Activated T-cell treated with anti-CD3 and anti-CD28 coated beads, Interleukin-2, amount 50 U/mL, for 4 hours (primary cell): ENCODE results near the gene XRCC3. TPM values are rescaled to one million over a fixed set of nuclear protein-coding genes. Genes with fewer than 3 reads are reported as not detected.

ENCODE experiments used
- ATAC-seq, 2 donors: fragments of 200-7000 bp; cut with Tn5 transposase; one replicate each; pipeline ENCODE4 v1.10.0; 2021
- DNase-seq: peaks from one replicate; pipeline ENCODE4 v3.0.0-alpha.2; 2020
- H3K27me3 Mint-ChIP-seq: one replicate; pipeline ENCODE4 v1.8.0; 2021; ENCODE audit warnings: low read depth, mixed read lengths
- H3K36me3 Mint-ChIP-seq: one replicate; pipeline ENCODE4 v1.8.0; 2022; ENCODE audit warnings: mixed read lengths; ENCODE audit not compliant: insufficient read depth
- H3K4me1 Mint-ChIP-seq: one replicate; pipeline ENCODE4 v1.8.0; 2021; ENCODE audit warnings: low read depth, mixed read lengths
- H3K4me3 Mint-ChIP-seq: one replicate; pipeline ENCODE4 v1.8.0; 2021; ENCODE audit warnings: mild to moderate bottlenecking, moderate library complexity, mixed read lengths
- H3K9me3 Mint-ChIP-seq: one replicate; pipeline ENCODE4 v1.8.0; 2021; ENCODE audit warnings: mixed read lengths
- total RNA-seq, 3 donors: library from RNA; stranded (reverse); gene quantifications; one replicate each; pipeline ENCODE4 v1.2.1, GENCODE V29; 2021

XRCC3 gene
- total RNA-seq, 3 donors from 2014 or later = 60.6 to 74.0 (median 69.5) TPM

- H3K36me3 Mint-ChIP-seq = no peaks in the 10 kb centered on the region
- no peak overlapping the region for H3K4me3 Mint-ChIP-seq
- H3K27me3 Mint-ChIP-seq = no peaks in the 10 kb centered on the region
- ATAC-seq (no peak), DNase-seq (no peak)
- peaks cover 16% of the 10 kb centered on the region for H3K4me1 Mint-ChIP-seq
- H3K9me3 Mint-ChIP-seq = no peaks in the 10 kb centered on the region
These were observed 4.4 kb downstream of the XRCC3 start for GRCh38 chr14:103710771-103711377.

- Mint-ChIP-seq H3K9me3 (no peaks in the 10 kb centered on the region), H3K27me3 (no peaks in the 10 kb centered on the region), H3K4me3 (no peak overlapping the region), H3K36me3 (no peaks in the 10 kb centered on the region), H3K4me1 (peaks cover 15% of the 10 kb centered on the region)
- no peak for ATAC-seq
- DNase-seq = no peak
These were observed 5.4 kb downstream of the XRCC3 start for GRCh38 chr14:103709814-103710213.

GRCh38 chr14:103708750-103709187 lies 6.5 kb downstream of the XRCC3 start:
- DNase-seq (no peak), ATAC-seq (no peak)
- Mint-ChIP-seq H3K9me3 (no peaks in the 10 kb centered on the region), H3K4me3 (no peak overlapping the region), H3K27me3 (no peaks in the 10 kb centered on the region), H3K4me1 (peaks cover 8% of the 10 kb centered on the region), H3K36me3 (peaks cover 3% of the 10 kb centered on the region)

- H3K36me3 Mint-ChIP-seq = peaks cover 11% of the 10 kb centered on the region
- no peak for DNase-seq
- H3K9me3 Mint-ChIP-seq = no peaks in the 10 kb centered on the region
- no peak for ATAC-seq
- H3K27me3 Mint-ChIP-seq = no peaks in the 10 kb centered on the region
- H3K4me3 Mint-ChIP-seq = no peak overlapping the region
- H3K4me1 Mint-ChIP-seq = peaks cover 3% of the 10 kb centered on the region
These were observed 7.7 kb downstream of the XRCC3 start for GRCh38 chr14:103707329-103708263.

GRCh38 chr14:103706551-103707328 lies 8.5 kb downstream of the XRCC3 start:
- no peaks in the 10 kb centered on the region for H3K9me3 Mint-ChIP-seq
- ATAC-seq (no peak), DNase-seq (no peak)
- H3K36me3 Mint-ChIP-seq = peaks cover 13% of the 10 kb centered on the region
- no peak overlapping the region for H3K4me3 Mint-ChIP-seq
- no peaks in the 10 kb centered on the region for H3K27me3 Mint-ChIP-seq
- no peaks in the 10 kb centered on the region for H3K4me1 Mint-ChIP-seq

GRCh38 chr14:103705504-103706284 lies 9.6 kb downstream of the XRCC3 start:
- peaks cover 13% of the 10 kb centered on the region for H3K36me3 Mint-ChIP-seq
- H3K9me3 Mint-ChIP-seq = no peaks in the 10 kb centered on the region
- no peaks in the 10 kb centered on the region for H3K4me1 Mint-ChIP-seq
- ATAC-seq (no peak), DNase-seq (no peak)
- no peaks in the 10 kb centered on the region for H3K27me3 Mint-ChIP-seq
- H3K4me3 Mint-ChIP-seq = no peak overlapping the region

GRCh38 chr14:103705118-103705503 lies 10.1 kb downstream of the XRCC3 start:
- H3K36me3 Mint-ChIP-seq = peaks cover 13% of the 10 kb centered on the region
- no peak for DNase-seq

GRCh38 chr14:103704708-103705107 lies 10.5 kb downstream of the XRCC3 start:
- Mint-ChIP-seq H3K9me3 (no peaks in the 10 kb centered on the region), H3K4me1 (no peaks in the 10 kb centered on the region), H3K4me3 (no peak overlapping the region), H3K27me3 (no peaks in the 10 kb centered on the region), H3K36me3 (peaks cover 13% of the 10 kb centered on the region)
- no peak for DNase-seq
- ATAC-seq = no peak

More at GRCh38 chr14:103705118-103705503, 10.1 kb downstream of the XRCC3 start:
- no peak for ATAC-seq
- no peaks in the 10 kb centered on the region for H3K9me3 Mint-ChIP-seq
- no peaks in the 10 kb centered on the region for H3K27me3 Mint-ChIP-seq
- no peak overlapping the region for H3K4me3 Mint-ChIP-seq
- H3K4me1 Mint-ChIP-seq = no peaks in the 10 kb centered on the region

- Mint-ChIP-seq H3K27me3 (no peaks in the 10 kb centered on the region), H3K36me3 (peaks cover 13% of the 10 kb centered on the region), H3K4me1 (no peaks in the 10 kb centered on the region), H3K9me3 (no peaks in the 10 kb centered on the region), H3K4me3 (no peak overlapping the region)
- DNase-seq (no peak), ATAC-seq (no peak)
These were observed 11.5 kb downstream of the XRCC3 start for GRCh38 chr14:103703433-103704385.

GRCh38 chr14:103702497-103703432 lies 12.5 kb downstream of the XRCC3 start:
- DNase-seq = no peak
- no peaks in the 10 kb centered on the region for H3K4me1 Mint-ChIP-seq
- ATAC-seq = no peak
- H3K36me3 Mint-ChIP-seq = peaks cover 13% of the 10 kb centered on the region
- no peaks in the 10 kb centered on the region for H3K27me3 Mint-ChIP-seq
- H3K4me3 Mint-ChIP-seq = no peak overlapping the region
- no peaks in the 10 kb centered on the region for H3K9me3 Mint-ChIP-seq

- Mint-ChIP-seq H3K4me3 (no peak overlapping the region), H3K27me3 (no peaks in the 10 kb centered on the region), H3K36me3 (peaks cover 13% of the 10 kb centered on the region), H3K4me1 (no peaks in the 10 kb centered on the region), H3K9me3 (no peaks in the 10 kb centered on the region)
- ATAC-seq (no peak), DNase-seq (no peak)
These were observed 13.2 kb downstream of the XRCC3 start for GRCh38 chr14:103702095-103702494.

GRCh38 chr14:103700753-103701490 lies 14.3 kb downstream of the XRCC3 start:
- DNase-seq = no peak
- no peak for ATAC-seq
- H3K4me3 Mint-ChIP-seq = no peak overlapping the region
- peaks cover 13% of the 10 kb centered on the region for H3K36me3 Mint-ChIP-seq
- H3K4me1 Mint-ChIP-seq = peaks cover 3% of the 10 kb centered on the region
- H3K27me3 Mint-ChIP-seq = no peaks in the 10 kb centered on the region
- H3K9me3 Mint-ChIP-seq = no peaks in the 10 kb centered on the region
